GM21390 (cell line): Measurements from ENCODE around the gene CDC42BPG.
A peak's percentile ranks its signal among the peaks of the same experiment; 100 is the strongest.

Experiments
- ATAC-seq: cut with Tn5 transposase; IDR thresholded peaks from one replicate; pipeline ENCODE4 v1.9.1; 2021; ENCODE audit not compliant: unreplicated experiment

CDC42BPG gene

GRCh38 chr11:64880240-64881001 is 36.0 kb upstream of the CDC42BPG start:
- no peak for ATAC-seq

GRCh38 chr11:64879244-64879900 is 34.9 kb upstream of the CDC42BPG start:
- ATAC-seq: no peak

GRCh38 chr11:64878494-64879243 is 34.2 kb upstream of the CDC42BPG start, which contains the start of gene EHD1:
Gene EHD1 (minus strand): TSS chr11:64878621. CDS start chr11:64878464, 157 bp downstream.
- peak; percentile 61 for ATAC-seq

- no peak for ATAC-seq
Observed at GRCh38 chr11:64878223-64878493, 33.7 kb upstream of the CDC42BPG start.

- peak; percentile 6 for ATAC-seq
Observed at GRCh38 chr11:64877390-64878222, 33.2 kb upstream of the CDC42BPG start.

GRCh38 chr11:64876835-64877341 is 32.4 kb upstream of the CDC42BPG start:
- ATAC-seq: no peak

- ATAC-seq: no peak
Observed at GRCh38 chr11:64876229-64876750, 31.8 kb upstream of the CDC42BPG start.

- no peak for ATAC-seq
Observed at GRCh38 chr11:64875369-64876228, 31.1 kb upstream of the CDC42BPG start.

GRCh38 chr11:64874308-64875240 is 30.1 kb upstream of the CDC42BPG start:
- no peak for ATAC-seq

- no peak for ATAC-seq
Observed at GRCh38 chr11:64872790-64873488, 28.5 kb upstream of the CDC42BPG start.

- ATAC-seq: no peak
Observed at GRCh38 chr11:64871492-64871891, 27.0 kb upstream of the CDC42BPG start.

- no peak for ATAC-seq
Observed at GRCh38 chr11:64870893-64871466, 26.5 kb upstream of the CDC42BPG start.

GRCh38 chr11:64870176-64870892 is 25.9 kb upstream of the CDC42BPG start:
- no peak for ATAC-seq

- no peak for ATAC-seq
Observed at GRCh38 chr11:64869571-64870175, 25.2 kb upstream of the CDC42BPG start.

- ATAC-seq: no peak
Observed at GRCh38 chr11:64868904-64869570, 24.6 kb upstream of the CDC42BPG start.
